ENCODE measurements around the gene BCKDK.

The BCKDK gene

GRCh38 chr16:31080756-31081419 lies 27.3 kb upstream of the BCKDK start:
- 95% methylated on average over 12 to 13 of the region's 13 CpGs for WGBS, 2 experiments (ENCODE audit: insufficient coverage in 2 of 2)
- no peak overlapping the region for H3K4me3 ChIP-seq (ENCODE audit: extremely low read depth, insufficient read depth, low read length, poor library complexity, severe bottlenecking)
- peaks cover 81% of the 10 kb centered on the region for H3K36me3 ChIP-seq (ENCODE audit: control insufficient read depth, insufficient read depth, low read length)
- H3K4me1 ChIP-seq (ENCODE audit: control insufficient read depth, insufficient read depth, low read length, poor library complexity, severe bottlenecking) = no peaks in the 10 kb centered on the region
- H3K9me3 ChIP-seq (ENCODE audit: control insufficient read depth, low read length) = no peaks in the 10 kb centered on the region
- H3K27ac ChIP-seq (ENCODE audit: low read depth, low read length, severe bottlenecking) = no peak overlapping the region

- WGBS, 2 experiments (ENCODE audit: insufficient coverage in 2 of 2) = 90 to 96% methylated on average over 17 to 26 of the region's 26 CpGs
- peaks cover 74% of the 10 kb centered on the region for H3K36me3 ChIP-seq (ENCODE audit: control insufficient read depth, insufficient read depth, low read length)
- H3K27ac ChIP-seq (ENCODE audit: low read depth, low read length, severe bottlenecking) = no peak overlapping the region
- H3K4me1 ChIP-seq (ENCODE audit: control insufficient read depth, insufficient read depth, low read length, poor library complexity, severe bottlenecking) = no peaks in the 10 kb centered on the region
- H3K9me3 ChIP-seq (ENCODE audit: control insufficient read depth, low read length) = no peaks in the 10 kb centered on the region
- no peak overlapping the region for H3K4me3 ChIP-seq (ENCODE audit: extremely low read depth, insufficient read depth, low read length, poor library complexity, severe bottlenecking)
Measured at GRCh38 chr16:31081428-31082351, 26.5 kb upstream of the BCKDK start.

- Histone ChIP-seq H3K36me3 (ENCODE audit: control insufficient read depth, insufficient read depth, low read length) (peaks cover 73% of the 10 kb centered on the region), H3K4me3 (ENCODE audit: extremely low read depth, insufficient read depth, low read length, poor library complexity, severe bottlenecking) (no peak overlapping the region), H3K9me3 (ENCODE audit: control insufficient read depth, low read length) (no peaks in the 10 kb centered on the region), H3K4me1 (ENCODE audit: control insufficient read depth, insufficient read depth, low read length, poor library complexity, severe bottlenecking) (no peaks in the 10 kb centered on the region), H3K27ac (ENCODE audit: low read depth, low read length, severe bottlenecking) (no peak overlapping the region)
- 81 to 93% methylated on average over 9 to 11 of the region's 14 CpGs for WGBS, 2 experiments (ENCODE audit: insufficient coverage in 2 of 2)
Measured at GRCh38 chr16:31082368-31083045, 25.7 kb upstream of the BCKDK start.

- H3K4me1 ChIP-seq (ENCODE audit: control insufficient read depth, insufficient read depth, low read length, poor library complexity, severe bottlenecking) = no peaks in the 10 kb centered on the region
- H3K27ac ChIP-seq (ENCODE audit: low read depth, low read length, severe bottlenecking) = no peak overlapping the region
- H3K4me3 ChIP-seq (ENCODE audit: extremely low read depth, insufficient read depth, low read length, poor library complexity, severe bottlenecking) = no peak overlapping the region
- H3K36me3 ChIP-seq (ENCODE audit: control insufficient read depth, insufficient read depth, low read length) = peaks cover 73% of the 10 kb centered on the region
- 80 to 100% methylated on average over 1 of the region's 9 CpGs for WGBS, 2 experiments (ENCODE audit: insufficient coverage in 2 of 2)
- H3K9me3 ChIP-seq (ENCODE audit: control insufficient read depth, low read length) = no peaks in the 10 kb centered on the region
Measured at GRCh38 chr16:31083081-31083480, 25.1 kb upstream of the BCKDK start.

- Histone ChIP-seq H3K9me3 (ENCODE audit: control insufficient read depth, low read length) (no peaks in the 10 kb centered on the region), H3K4me1 (ENCODE audit: control insufficient read depth, insufficient read depth, low read length, poor library complexity, severe bottlenecking) (no peaks in the 10 kb centered on the region), H3K27ac (ENCODE audit: low read depth, low read length, severe bottlenecking) (no peak overlapping the region), H3K36me3 (ENCODE audit: control insufficient read depth, insufficient read depth, low read length) (peaks cover 73% of the 10 kb centered on the region), H3K4me3 (ENCODE audit: extremely low read depth, insufficient read depth, low read length, poor library complexity, severe bottlenecking) (no peak overlapping the region)
- 96 to 100% methylated on average over 2 of the region's 5 CpGs for WGBS, 2 experiments (ENCODE audit: insufficient coverage in 2 of 2)
Measured at GRCh38 chr16:31083556-31083955, 24.6 kb upstream of the BCKDK start.

GRCh38 chr16:31083981-31084380 lies 24.2 kb upstream of the BCKDK start:
- Histone ChIP-seq H3K4me1 (ENCODE audit: control insufficient read depth, insufficient read depth, low read length, poor library complexity, severe bottlenecking) (no peaks in the 10 kb centered on the region), H3K36me3 (ENCODE audit: control insufficient read depth, insufficient read depth, low read length) (peaks cover 73% of the 10 kb centered on the region), H3K9me3 (ENCODE audit: control insufficient read depth, low read length) (no peaks in the 10 kb centered on the region), H3K4me3 (ENCODE audit: extremely low read depth, insufficient read depth, low read length, poor library complexity, severe bottlenecking) (no peak overlapping the region), H3K27ac (ENCODE audit: low read depth, low read length, severe bottlenecking) (no peak overlapping the region)
- 95 to 96% methylated on average over 13 of the region's 13 CpGs for WGBS, 2 experiments (ENCODE audit: insufficient coverage in 2 of 2)

- Histone ChIP-seq H3K9me3 (ENCODE audit: control insufficient read depth, low read length) (no peaks in the 10 kb centered on the region), H3K4me3 (ENCODE audit: extremely low read depth, insufficient read depth, low read length, poor library complexity, severe bottlenecking) (no peak overlapping the region), H3K4me1 (ENCODE audit: control insufficient read depth, insufficient read depth, low read length, poor library complexity, severe bottlenecking) (no peaks in the 10 kb centered on the region), H3K27ac (ENCODE audit: low read depth, low read length, severe bottlenecking) (no peak overlapping the region), H3K36me3 (ENCODE audit: control insufficient read depth, insufficient read depth, low read length) (peaks cover 71% of the 10 kb centered on the region)
- 95 to 97% methylated on average over 7 to 15 of the region's 16 CpGs for WGBS, 2 experiments (ENCODE audit: insufficient coverage in 2 of 2)
Measured at GRCh38 chr16:31084584-31085302, 23.4 kb upstream of the BCKDK start.

GRCh38 chr16:31085411-31085810 lies 22.8 kb upstream of the BCKDK start:
- WGBS, 2 experiments (ENCODE audit: insufficient coverage in 2 of 2) = 84 to 91% methylated on average over 7 to 8 of the region's 8 CpGs
- H3K4me1 ChIP-seq (ENCODE audit: control insufficient read depth, insufficient read depth, low read length, poor library complexity, severe bottlenecking) = no peaks in the 10 kb centered on the region
- H3K27ac ChIP-seq (ENCODE audit: low read depth, low read length, severe bottlenecking) = no peak overlapping the region
- H3K36me3 ChIP-seq (ENCODE audit: control insufficient read depth, insufficient read depth, low read length) = peaks cover 71% of the 10 kb centered on the region
- H3K4me3 ChIP-seq (ENCODE audit: extremely low read depth, insufficient read depth, low read length, poor library complexity, severe bottlenecking) = no peak overlapping the region
- no peaks in the 10 kb centered on the region for H3K9me3 ChIP-seq (ENCODE audit: control insufficient read depth, low read length)

GRCh38 chr16:31085873-31086628 lies 22.1 kb upstream of the BCKDK start:
- 95 to 96% methylated on average over 18 of the region's 18 CpGs for WGBS, 2 experiments (ENCODE audit: insufficient coverage in 2 of 2)

GRCh38 chr16:31086629-31086906 lies 21.6 kb upstream of the BCKDK start:
- Histone ChIP-seq H3K36me3 (ENCODE audit: control insufficient read depth, insufficient read depth, low read length) (peaks cover 73% of the 10 kb centered on the region), H3K27ac (ENCODE audit: low read depth, low read length, severe bottlenecking) (no peak overlapping the region), H3K9me3 (ENCODE audit: control insufficient read depth, low read length) (no peaks in the 10 kb centered on the region), H3K4me1 (ENCODE audit: control insufficient read depth, insufficient read depth, low read length, poor library complexity, severe bottlenecking) (peaks cover 7% of the 10 kb centered on the region), H3K4me3 (ENCODE audit: extremely low read depth, insufficient read depth, low read length, poor library complexity, severe bottlenecking) (no peak overlapping the region)
- WGBS, 2 experiments (ENCODE audit: insufficient coverage in 2 of 2) = 86 to 89% methylated on average over 4 to 5 of the region's 6 CpGs

More at GRCh38 chr16:31085873-31086628, 22.1 kb upstream of the BCKDK start:
- no peak overlapping the region for H3K27ac ChIP-seq (ENCODE audit: low read depth, low read length, severe bottlenecking)
- H3K4me3 ChIP-seq (ENCODE audit: extremely low read depth, insufficient read depth, low read length, poor library complexity, severe bottlenecking) = no peak overlapping the region
- peaks cover 5% of the 10 kb centered on the region for H3K4me1 ChIP-seq (ENCODE audit: control insufficient read depth, insufficient read depth, low read length, poor library complexity, severe bottlenecking)
- peaks cover 71% of the 10 kb centered on the region for H3K36me3 ChIP-seq (ENCODE audit: control insufficient read depth, insufficient read depth, low read length)
- no peaks in the 10 kb centered on the region for H3K9me3 ChIP-seq (ENCODE audit: control insufficient read depth, low read length)

All from mesodermal cell (in vitro differentiated cells).